H1 (cell line): Measurements from ENCODE around the gene CTLA4. TPM values are rescaled to one million over a fixed set of nuclear protein-coding genes. Genes with fewer than 3 reads are reported as not detected.

Experiments used
- CTCF ChIA-PET: fragments of 300-600 bp; sonication (Branson Sonifier 250); formaldehyde crosslinking; loops from one replicate; lab custom pipeline; 2021; ENCODE audit not compliant: partially characterized antibody; lab: Charles Lee
- POLR2A ChIA-PET: fragments of 300-600 bp; sonication (Branson Sonifier 250); formaldehyde crosslinking; loops from one replicate; lab custom pipeline; 2021; ENCODE audit warnings: inconsistent platforms; ENCODE audit not compliant: partially characterized antibody; lab: Charles Lee
- DNase-seq, 2 experiments: peaks; one replicate each; pipeline versions ENCODE4 v3.0.0 to v3.0.0-alpha.2; 2010 to 2022; ENCODE audit warnings: low spot score in 2 of 2, low read depth in 1 of 2, mixed read lengths in 1 of 2
- FAIRE-seq: peaks from 2 replicates; lab custom pipeline; 2011; peaks lifted over from hg19 to GRCh38; lab: Jason Lieb, UNC
- H2AFZ ChIP-seq: 2 replicates; pipeline ENCODE4 v1.8.1; 2012; ENCODE audit warnings: low read length, inconsistent platforms
- H2AK5ac ChIP-seq: 2 replicates; pipeline ENCODE4 v1.6.1; 2013; ENCODE audit warnings: low read depth, low read length
- H2BK120ac ChIP-seq: replicated peaks from 2 replicates; pipeline ENCODE3; 2013; ENCODE audit warnings: low read depth, low read length, inconsistent platforms
- H2BK12ac ChIP-seq: 2 replicates; pipeline ENCODE4 v1.6.1; 2013; ENCODE audit warnings: low read depth, low read length
- H2BK15ac ChIP-seq: 2 replicates; pipeline ENCODE4 v1.6.1; 2013; ENCODE audit warnings: low read length
- H2BK20ac ChIP-seq: 2 replicates; pipeline ENCODE4 v1.6.1; 2013; ENCODE audit warnings: low read length
- H2BK5ac ChIP-seq: 2 replicates; pipeline ENCODE4 v1.6.1; 2013; ENCODE audit warnings: low read depth, low read length
- H3K14ac ChIP-seq: 2 replicates; pipeline ENCODE4 v1.6.1; 2013; ENCODE audit warnings: inconsistent platforms; ENCODE audit not compliant: insufficient read length
- H3K18ac ChIP-seq: 2 replicates; pipeline ENCODE4 v1.6.1; 2013; ENCODE audit warnings: low read length; ENCODE audit errors: extremely low read depth
- H3K23ac ChIP-seq: 2 replicates; pipeline ENCODE4 v1.6.1; 2013; ENCODE audit warnings: inconsistent platforms; ENCODE audit not compliant: insufficient read length
- H3K23me2 ChIP-seq: 2 replicates; pipeline ENCODE4 v1.6.1; 2013; ENCODE audit warnings: low read depth, low read length
- H3K27ac ChIP-seq: 2 replicates; pipeline ENCODE4 v1.6.1; 2011; ENCODE audit warnings: low read depth, low read length, inconsistent platforms
- H3K27me3 ChIP-seq, 4 experiments: replicated peaks in 1 of 4; 1 replicate in 1 of 4; 2 replicates in 3 of 4; pipeline versions ENCODE4 v1.6.1 to v1.8.1; 2011 to 2013; ENCODE audit warnings: low read length in 3 of 4, mild to moderate bottlenecking in 3 of 4, inconsistent platforms in 2 of 4, mixed read lengths in 2 of 4, moderate library complexity in 1 of 4; ENCODE audit not compliant: control insufficient read depth in 3 of 4, insufficient read depth in 3 of 4; ENCODE audit errors: extremely low read depth in 1 of 4
- H3K36me3 ChIP-seq, 4 experiments: 2 replicates each; pipeline versions ENCODE4 v1.6.1 to v1.8.1; 2011 to 2013; ENCODE audit warnings: mild to moderate bottlenecking in 4 of 4, low read length in 3 of 4, moderate library complexity in 2 of 4, control low read depth in 1 of 4, inconsistent platforms in 1 of 4; ENCODE audit not compliant: insufficient read depth in 4 of 4, control insufficient read depth in 2 of 4
- H3K4ac ChIP-seq: replicated peaks from 2 replicates; pipeline ENCODE3; 2013; ENCODE audit warnings: low read length, low read depth, mixed read lengths, inconsistent platforms; ENCODE audit not compliant: insufficient read length
- H3K4me1 ChIP-seq, 4 experiments: replicated peaks in 1 of 4; 1 replicate in 1 of 4; 2 replicates in 3 of 4; pipeline versions ENCODE4 v1.6.1 to v1.8.1; 2011 to 2013; ENCODE audit warnings: low read length in 3 of 4, inconsistent platforms in 2 of 4, mixed read lengths in 1 of 4; ENCODE audit not compliant: insufficient read depth in 4 of 4, control insufficient read depth in 3 of 4
- H3K4me2 ChIP-seq, 2 experiments: 2 replicates each; pipeline versions ENCODE4 v1.6.1 to v1.8.1; 2011 to 2013; ENCODE audit warnings: low read depth in 2 of 2, low read length in 2 of 2, control low read depth in 1 of 2, inconsistent platforms in 1 of 2, mild to moderate bottlenecking in 1 of 2; ENCODE audit not compliant: insufficient read depth in 1 of 2
- H3K4me3 ChIP-seq, 4 experiments: fragments of 200-600, 300-600 bp in 1 of 4; sonication (generic), shearing (Covaris generic), sonication (Bioruptor Twin) in 1 of 4; 2 replicates each; pipeline versions ENCODE4 v1.5.1 to v1.8.1; 2011 to 2016; ENCODE audit warnings: low read length in 4 of 4, low read depth in 3 of 4, control low read depth in 2 of 4, inconsistent platforms in 2 of 4, mild to moderate bottlenecking in 2 of 4, mixed read lengths in 1 of 4, moderate library complexity in 1 of 4; ENCODE audit not compliant: insufficient read depth in 2 of 4; ENCODE audit errors: extremely low read depth in 1 of 4
- H3K56ac ChIP-seq: replicated peaks from 2 replicates; pipeline ENCODE3; 2013; ENCODE audit warnings: low read depth, mild to moderate bottlenecking, mixed read lengths, low read length, inconsistent platforms; ENCODE audit not compliant: insufficient read length
- H3K79me1 ChIP-seq: 2 replicates; pipeline ENCODE4 v1.6.1; 2013; ENCODE audit warnings: low read depth, low read length, control low read depth
- H3K79me2 ChIP-seq, 2 experiments: 2 replicates each; pipeline versions ENCODE4 v1.6.1 to v1.8.1; 2012 to 2013; ENCODE audit warnings: low read length in 2 of 2, mild to moderate bottlenecking in 2 of 2, inconsistent platforms in 1 of 2; ENCODE audit not compliant: insufficient read depth in 2 of 2, control insufficient read depth in 1 of 2
- H3K9ac ChIP-seq, 4 experiments: replicated peaks in 1 of 4; 1 replicate in 1 of 4; 2 replicates in 3 of 4; pipeline versions ENCODE4 v1.6.1 to v1.8.1; 2011 to 2013; ENCODE audit warnings: low read depth in 3 of 4, low read length in 3 of 4, control low read depth in 2 of 4, mild to moderate bottlenecking in 2 of 4, moderate library complexity in 2 of 4, inconsistent platforms in 1 of 4; ENCODE audit errors: extremely low read depth in 1 of 4
- H3K9me3 ChIP-seq, 2 experiments: 2 replicates each; pipeline versions ENCODE4 v1.6.1 to v1.8.1; 2012 to 2013; ENCODE audit warnings: mild to moderate bottlenecking in 2 of 2, moderate library complexity in 2 of 2, control low read depth in 1 of 2, inconsistent platforms in 1 of 2, low read depth in 1 of 2, low read length in 1 of 2, mixed read lengths in 1 of 2; ENCODE audit not compliant: insufficient read depth in 2 of 2
- H4K20me1 ChIP-seq, 2 experiments: replicated peaks in 1 of 2; 2 replicates each; pipeline versions ENCODE3 to v1.8.1; 2011 to 2013; ENCODE audit warnings: inconsistent platforms in 2 of 2, low read length in 2 of 2, mild to moderate bottlenecking in 1 of 2; ENCODE audit not compliant: insufficient read depth in 2 of 2, control insufficient read depth in 1 of 2
- H4K5ac ChIP-seq: 2 replicates; pipeline ENCODE4 v1.6.1; 2013; ENCODE audit warnings: low read length, low read depth, mixed read lengths, inconsistent platforms; ENCODE audit not compliant: insufficient read length
- H4K8ac ChIP-seq: 2 replicates; pipeline ENCODE4 v1.8.0; 2013; ENCODE audit warnings: mild to moderate bottlenecking, moderate library complexity, low read length, inconsistent platforms; ENCODE audit not compliant: insufficient read depth; ENCODE audit errors: extremely low read depth
- H4K91ac ChIP-seq: replicated peaks from 2 replicates; pipeline ENCODE3; 2013; ENCODE audit warnings: low read length, mixed read lengths, inconsistent platforms; ENCODE audit not compliant: insufficient read length
- BACH1 ChIP-seq: IDR thresholded peaks from 2 replicates; pipeline ENCODE4 v1.6.1; 2012; ENCODE audit warnings: low read length, improper control_type of control experiment
- EP300 ChIP-seq, 2 experiments: IDR thresholded peaks; 1 replicate in 1 of 2; 2 replicates in 1 of 2; pipeline ENCODE4 v1.6.1; 2011 to 2012; ENCODE audit warnings: low read depth in 2 of 2, low read length in 2 of 2, mild to moderate bottlenecking in 2 of 2, borderline replicate concordance in 1 of 2, inconsistent platforms in 1 of 2, moderate library complexity in 1 of 2
- HDAC2 ChIP-seq, 2 experiments: fragments of 300-600 bp in 1 of 2; sonication (generic) in 1 of 2; IDR thresholded peaks; 2 replicates each; pipeline ENCODE4 v1.6.1; 2011 to 2012; ENCODE audit warnings: low read depth in 2 of 2, low read length in 2 of 2, mild to moderate bottlenecking in 2 of 2, moderate library complexity in 2 of 2, borderline replicate concordance in 1 of 2, inconsistent platforms in 1 of 2
- HDAC6 ChIP-seq: IDR thresholded peaks from one replicate; pipeline ENCODE4 v1.7.1; 2012; ENCODE audit warnings: low read depth, mild to moderate bottlenecking, inconsistent platforms, low read length, moderate library complexity
- NRF1 ChIP-seq: IDR thresholded peaks from 2 replicates; pipeline ENCODE4 v1.6.1; 2011; ENCODE audit warnings: mild to moderate bottlenecking, low read depth, low read length, improper control_type of control experiment
- PHF8 ChIP-seq: fragments of 200-600 bp; sonication (generic); conservative IDR thresholded peaks from 2 replicates; pipeline ENCODE4 v1.7.1; 2012; ENCODE audit warnings: low read depth, mild to moderate bottlenecking, inconsistent platforms, low read length, moderate library complexity
- SP4 ChIP-seq: IDR thresholded peaks from 2 replicates; pipeline ENCODE4 v1.6.1; 2012; ENCODE audit warnings: low read length, inconsistent platforms
- WGBS, 2 experiments: shearing (Covaris generic) in 1 of 2; methylation state at CpG; one replicate each; pipeline versions ENCODE4 v1.1.6 to v1.1.7; 2013 to 2015; ENCODE audit warnings: low lambda C conversion rate in 2 of 2, mixed read lengths in 2 of 2, inconsistent platforms in 1 of 2, low coverage in 1 of 2, missing lambda C conversion rate in 1 of 2; ENCODE audit not compliant: insufficient replicate concordance in 2 of 2, insufficient coverage in 1 of 2, insufficient read length in 1 of 2; ENCODE audit errors: extremely low coverage in 1 of 2, missing lambda C conversion rate in 1 of 2; 5-methylcytosine and 5-hydroxymethylcytosine counted together
- polyA plus RNA-seq, 7 experiments: library from polyadenylated mRNA; depleted of rRNA in 3 of 7; stranded (reverse) in 5 of 7; unstranded in 2 of 7; fragments of >200 nt in 5 of 7; fragments of 200-250 nt in 2 of 7; gene quantifications; 1 replicate in 5 of 7; 2 replicates in 1 of 7; 4 replicates in 1 of 7; pipeline versions ENCODE4 v1.2.1 to v1.2.3, GENCODE V29; 2011 to 2013; ENCODE audit warnings: missing spikeins in 2 of 7, mixed read lengths in 2 of 7
- total RNA-seq: library from RNA; stranded (reverse); fragmentation: NEBNext Ultra II Directional; extraction: Animal tissue kit (Norgen Biotek cat#: 25700); gene quantifications from 2 replicates; pipeline ENCODE4 v1.2.1, GENCODE V29; 2021
- TF ChIP-seq, protein P1 (sequence below): IDR thresholded peaks from 2 replicates; pipeline ENCODE4 v1.6.1; 2011; ENCODE audit warnings: low read length, improper control_type of control experiment

Gene CTLA4
- total and polyA plus RNA-seq, 2 of the 8 experiments (the other 6 are each of a cell fraction or from before 2014, with no cell fraction given) = not detected

DNA sequence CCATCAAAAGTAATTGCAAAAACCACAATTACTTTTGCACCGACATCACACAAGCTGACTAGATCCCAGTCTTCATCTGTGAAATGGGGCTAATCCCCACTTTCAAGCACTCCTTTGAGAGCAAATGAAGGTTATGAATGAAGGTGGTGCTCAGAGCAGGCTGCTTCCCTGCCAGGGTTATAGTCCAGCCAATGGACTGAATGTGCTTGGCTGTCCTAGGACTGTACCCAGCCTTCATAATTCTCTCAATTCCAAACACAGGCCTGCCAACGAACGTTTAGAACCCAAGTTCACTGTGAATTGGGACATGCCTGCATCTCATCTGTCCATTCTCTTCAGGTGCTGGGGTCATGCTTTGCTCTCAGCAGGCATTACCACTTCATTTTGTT lies 41.2 kb downstream of the CTLA4 start:
- H3K4me1 ChIP-seq = no peaks in the 10 kb centered on the region
- no peak overlapping the region for H3K4me3 ChIP-seq
- H4K5ac ChIP-seq = no peak overlapping the region
- no peaks in the 10 kb centered on the region for H3K79me1 ChIP-seq
- no peak overlapping the region for H3K18ac ChIP-seq
- POLR2A ChIA-PET = no interaction called here
- no peaks in the 10 kb centered on the region for H3K79me2 ChIP-seq
- H4K91ac ChIP-seq = no peak overlapping the region
- no peak overlapping the region for H2BK15ac ChIP-seq
- H3K4me2 ChIP-seq = no peak overlapping the region
- H3K36me3 ChIP-seq = no peaks in the 10 kb centered on the region
- no peak overlapping the region for H2AK5ac ChIP-seq
- DNase-seq = no peak
- H3K23ac ChIP-seq = no peak overlapping the region
- WGBS, 2 experiments = 87% methylated on average over 3 of the region's 3 CpGs; no CpG with 5 or more reads in 1 of the 2 experiments
- no peaks in the 10 kb centered on the region for H3K27me3 ChIP-seq
- no peak overlapping the region for H2BK12ac ChIP-seq
- no peak overlapping the region for H2BK5ac ChIP-seq
- H2AFZ ChIP-seq = peak overlapping the region; percentile 87; the same call in 1 of the 2 replicates
- H4K8ac ChIP-seq = no peak overlapping the region
- no peak for FAIRE-seq
- no peak overlapping the region for H2BK20ac ChIP-seq
- H3K56ac ChIP-seq = no peak overlapping the region
- no peak overlapping the region for H3K9ac ChIP-seq
- H2BK120ac ChIP-seq = no peak overlapping the region
- CTCF ChIA-PET = interaction anchor here (0.6 to 3.1 kb wide), 15 partner anchors 8 to 683 kb away, joined by 3 to 13 read pairs (median 4); no protein-coding TSS in a partner anchor
- no peaks in the 10 kb centered on the region; the same call in 1 of the 2 replicates for H3K23me2 ChIP-seq
- no peak overlapping the region for H3K27ac ChIP-seq
- H3K9me3 ChIP-seq = no peaks in the 10 kb centered on the region
- no peak overlapping the region for H3K14ac ChIP-seq
- H3K4ac ChIP-seq = no peak overlapping the region
- no peaks in the 10 kb centered on the region for H4K20me1 ChIP-seq
- no peak for TF ChIP-seq EP300 (IDR thresholded peaks at IDR 0.05; ENCODE audit: borderline replicate concordance in 1 of 2, low read depth in 2 of 2, low read length in 2 of 2)
- TF ChIP-seq HDAC6 = no peak
- TF ChIP-seq SP4 = no peak
- no peak for TF ChIP-seq HDAC2 (IDR thresholded peaks at IDR 0.05; ENCODE audit: borderline replicate concordance in 1 of 2, low read depth in 2 of 2, low read length in 2 of 2)
- TF ChIP-seq NRF1 = no peak
- no peak for TF ChIP-seq BACH1
- TF ChIP-seq PHF8 = no peak
- TF ChIP-seq, protein P1, sequence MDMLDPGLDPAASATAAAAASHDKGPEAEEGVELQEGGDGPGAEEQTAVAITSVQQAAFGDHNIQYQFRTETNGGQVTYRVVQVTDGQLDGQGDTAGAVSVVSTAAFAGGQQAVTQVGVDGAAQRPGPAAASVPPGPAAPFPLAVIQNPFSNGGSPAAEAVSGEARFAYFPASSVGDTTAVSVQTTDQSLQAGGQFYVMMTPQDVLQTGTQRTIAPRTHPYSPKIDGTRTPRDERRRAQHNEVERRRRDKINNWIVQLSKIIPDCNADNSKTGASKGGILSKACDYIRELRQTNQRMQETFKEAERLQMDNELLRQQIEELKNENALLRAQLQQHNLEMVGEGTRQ = no peak
